ENCODE data around the gene VARS2.

Gene VARS2

DNA sequence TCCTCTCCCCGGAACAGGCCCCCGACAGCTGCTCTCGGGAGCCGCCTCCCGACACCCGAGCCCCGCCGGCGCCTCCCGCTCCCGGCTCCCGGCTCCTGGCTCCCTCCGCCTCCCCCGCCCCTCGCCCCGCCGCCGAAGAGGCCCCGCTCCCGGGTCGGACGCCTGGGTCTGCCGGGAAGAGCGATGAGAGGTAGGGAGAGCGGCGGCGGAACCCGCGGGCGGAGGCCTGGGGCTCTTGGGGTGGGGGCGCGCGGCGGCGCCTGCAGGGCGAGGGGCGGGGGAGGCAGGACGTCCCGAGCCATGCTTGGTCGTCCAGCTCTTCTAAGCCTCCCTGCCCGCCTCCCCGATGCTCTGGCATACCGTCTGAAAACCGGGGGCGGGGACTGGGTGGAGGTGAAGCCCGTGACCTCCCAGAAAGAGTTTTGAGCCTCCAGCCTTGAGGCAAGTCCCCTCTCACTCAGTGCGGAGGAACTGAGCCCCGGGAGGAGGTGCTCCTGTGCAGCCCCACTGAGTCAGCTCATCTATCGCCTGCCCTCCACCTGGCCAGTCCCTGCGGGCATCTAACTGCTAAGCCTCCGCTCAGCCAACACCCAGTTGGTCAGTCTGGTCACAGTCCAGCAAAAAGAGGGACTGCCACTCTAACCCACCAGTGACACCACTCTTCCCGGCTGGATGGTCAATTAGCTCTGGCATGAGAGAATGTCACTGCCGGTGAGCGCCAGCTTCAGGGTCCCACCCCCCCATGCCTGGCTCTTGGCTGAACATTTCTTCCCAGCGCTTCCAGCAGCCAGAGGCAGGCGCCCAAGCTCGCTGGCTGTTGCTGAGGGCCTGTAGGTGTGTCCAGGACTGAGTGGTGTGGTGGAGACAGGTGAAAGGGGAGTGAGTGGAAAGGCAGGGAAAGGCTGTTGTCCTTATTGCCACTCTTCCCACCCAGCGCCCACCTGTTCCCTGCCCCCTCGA lies 29.2 kb upstream of the VARS2 start:
- DNase-seq: no peak

DNA sequence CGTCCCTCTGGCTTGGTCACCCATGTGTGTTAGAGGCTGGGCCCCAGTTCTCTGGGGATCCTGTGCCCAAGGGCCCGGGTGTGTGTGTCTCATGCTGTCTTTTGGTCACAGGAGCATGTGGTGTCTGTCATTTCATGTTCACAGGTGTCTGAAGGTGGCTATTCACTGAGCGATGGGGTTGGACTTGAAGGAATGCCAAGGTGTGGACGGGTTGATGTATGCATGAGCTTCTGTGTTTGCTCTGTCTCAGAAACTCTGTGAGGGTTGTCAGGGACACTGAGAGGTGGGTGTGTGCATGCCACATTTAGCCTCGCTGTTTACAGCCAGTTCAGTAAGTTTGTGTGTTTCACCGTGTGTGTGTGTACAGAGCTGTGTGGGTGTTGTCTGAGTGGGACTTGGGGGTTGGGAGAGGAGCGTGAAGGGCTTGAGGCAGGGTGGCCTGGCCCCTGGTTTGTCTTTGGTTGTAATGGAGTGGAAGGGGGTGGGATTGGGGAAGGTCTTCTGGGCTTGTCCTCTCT lies 28.5 kb upstream of the VARS2 start:
- no peak for DNase-seq

DNA sequence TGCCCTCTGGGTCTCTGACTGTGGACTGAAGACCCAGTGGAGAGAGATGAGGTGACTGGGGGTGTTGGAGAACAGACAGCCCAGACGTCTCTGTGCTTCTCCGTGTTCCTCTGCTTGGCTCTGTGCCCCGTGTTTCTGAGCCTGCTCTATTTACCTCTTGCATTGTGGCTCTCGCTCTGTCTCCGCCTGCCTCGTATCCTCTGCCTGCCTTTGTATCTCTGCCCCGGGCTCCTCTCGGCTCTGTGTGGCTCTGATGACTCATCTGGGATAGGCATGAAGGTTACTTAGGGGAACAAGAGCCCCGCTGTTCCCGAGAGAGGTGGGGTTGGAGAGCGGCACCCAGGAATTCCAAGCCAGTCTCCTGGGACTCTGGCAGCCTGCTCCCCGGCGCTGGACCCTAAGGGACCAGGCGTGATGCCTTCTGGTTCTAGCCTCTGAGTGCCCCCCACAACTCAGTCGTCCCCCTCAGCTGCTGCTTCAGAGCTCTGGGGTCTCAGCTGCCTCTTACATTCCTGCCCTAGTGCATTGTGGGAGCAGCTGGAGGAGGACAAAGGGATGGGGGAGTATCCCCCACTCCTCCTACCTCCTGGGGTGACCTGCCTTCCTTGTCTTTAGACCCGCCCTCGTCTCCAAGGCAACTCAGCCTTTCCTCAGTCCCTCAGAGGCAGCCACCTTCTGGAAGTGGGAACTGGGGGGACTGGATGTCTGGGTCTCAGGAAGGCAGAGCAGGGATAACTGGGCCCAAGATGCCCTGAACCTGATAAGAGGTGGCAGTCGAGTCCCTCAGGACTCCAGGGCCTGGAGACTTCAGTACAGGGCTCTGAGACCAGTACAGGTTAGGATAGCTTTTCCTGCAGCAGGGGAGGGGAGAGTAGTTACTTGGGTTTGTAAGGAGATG lies 27.8 kb upstream of the VARS2 start:
- DNase-seq: no peak

DNA sequence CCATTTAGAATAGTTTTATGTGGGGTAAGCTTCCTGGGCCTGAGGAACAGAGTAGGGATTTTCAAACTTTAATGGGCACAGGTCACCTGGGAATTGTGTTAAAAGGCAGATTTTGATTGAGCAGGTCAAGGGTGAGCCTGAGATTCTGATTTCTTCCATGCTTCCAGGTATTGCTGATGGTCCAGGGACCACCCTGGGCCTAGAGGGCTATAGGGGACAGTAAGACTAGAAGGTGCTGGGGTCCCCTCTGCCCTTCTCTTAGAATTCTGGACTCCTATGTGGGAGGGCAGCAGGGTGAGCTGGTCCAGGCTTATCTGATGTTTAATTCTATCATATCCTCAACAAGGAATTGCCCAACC lies 27.2 kb upstream of the VARS2 start:
- no peak for DNase-seq

DNA sequence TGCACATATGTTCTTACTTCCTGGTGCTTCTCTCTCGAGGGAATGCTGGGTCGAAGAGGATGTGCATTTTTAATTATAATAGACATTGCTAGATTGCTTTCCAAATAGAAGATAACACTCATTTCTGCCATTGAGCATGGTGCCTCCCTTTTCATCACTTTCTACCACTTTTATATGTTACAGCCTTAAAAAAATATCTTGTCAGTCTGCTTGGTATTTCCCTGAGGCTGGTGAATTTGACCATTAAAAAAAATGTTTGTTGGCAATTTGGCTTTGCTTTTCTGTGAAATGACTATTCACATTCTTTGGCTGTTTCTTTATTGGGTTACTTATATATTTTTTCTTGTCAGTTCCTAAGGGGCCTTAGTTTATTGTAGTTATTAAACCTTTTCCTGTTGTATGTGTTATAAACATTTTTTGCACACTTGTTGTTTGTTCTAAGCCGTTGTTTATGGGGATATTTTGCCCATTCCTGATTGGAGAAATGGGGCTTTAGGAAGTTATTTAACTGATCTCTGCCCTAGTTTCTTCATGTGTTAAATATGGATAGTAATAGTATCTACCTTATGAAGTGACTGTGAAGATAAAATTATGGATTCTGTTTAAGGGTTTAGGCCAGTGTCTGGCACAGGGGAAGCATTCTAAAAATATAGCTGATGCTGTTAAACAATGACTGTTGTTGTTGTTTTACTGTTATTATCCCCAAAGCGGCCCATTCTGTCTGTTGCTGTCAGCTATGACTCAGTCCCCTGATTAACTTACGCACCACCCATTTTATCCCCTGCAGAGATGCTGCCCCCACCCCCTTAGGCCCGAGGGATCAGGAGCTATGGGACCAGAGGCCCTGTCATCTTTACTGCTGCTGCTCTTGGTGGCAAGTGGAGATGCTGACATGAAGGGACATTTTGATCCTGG lies 25.9 kb upstream of the VARS2 start:
- DNase-seq: no peak

DNA sequence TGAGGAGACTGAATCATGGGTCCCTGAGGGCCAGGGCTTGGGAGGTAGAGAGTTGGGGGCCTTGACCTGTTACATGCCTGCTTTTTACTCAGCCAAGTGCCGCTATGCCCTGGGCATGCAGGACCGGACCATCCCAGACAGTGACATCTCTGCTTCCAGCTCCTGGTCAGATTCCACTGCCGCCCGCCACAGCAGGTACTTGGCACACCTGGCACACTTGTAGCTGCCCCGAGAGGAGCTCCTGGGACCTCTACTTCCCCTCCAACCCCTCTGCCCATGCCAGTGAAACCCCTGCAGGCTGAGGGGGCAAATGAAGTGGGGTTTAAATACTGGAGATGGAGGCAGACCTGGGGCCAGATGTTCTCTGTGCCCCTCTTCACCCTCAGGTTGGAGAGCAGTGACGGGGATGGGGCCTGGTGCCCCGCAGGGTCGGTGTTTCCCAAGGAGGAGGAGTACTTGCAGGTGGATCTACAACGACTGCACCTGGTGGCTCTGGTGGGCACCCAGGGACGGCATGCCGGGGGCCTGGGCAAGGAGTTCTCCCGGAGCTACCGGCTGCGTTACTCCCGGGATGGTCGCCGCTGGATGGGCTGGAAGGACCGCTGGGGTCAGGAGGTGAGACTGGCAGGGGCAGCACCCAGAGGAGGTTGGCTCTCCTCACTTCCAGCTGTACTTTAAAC lies 25.1 kb upstream of the VARS2 start:
- DNase-seq: no peak

DNA sequence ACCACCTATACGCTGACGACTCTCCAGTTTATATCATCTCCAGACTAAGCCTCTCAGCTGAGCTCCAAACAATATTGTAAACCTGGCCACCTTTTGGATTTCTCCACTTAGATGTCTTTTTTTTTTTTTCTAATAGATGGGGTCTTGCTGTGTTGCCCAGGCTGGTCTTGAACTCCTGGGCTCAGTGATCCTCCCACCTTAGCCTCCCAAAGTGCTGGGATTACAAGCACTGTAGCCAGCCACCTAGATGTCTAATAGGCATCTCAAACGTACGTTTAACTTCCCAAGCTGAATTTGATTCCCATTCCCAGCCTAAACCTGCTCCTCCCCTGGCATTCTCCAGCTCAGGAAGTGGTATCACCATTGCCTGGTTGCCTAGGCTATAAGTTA lies 24.5 kb upstream of the VARS2 start:
- no peak for DNase-seq

DNA sequence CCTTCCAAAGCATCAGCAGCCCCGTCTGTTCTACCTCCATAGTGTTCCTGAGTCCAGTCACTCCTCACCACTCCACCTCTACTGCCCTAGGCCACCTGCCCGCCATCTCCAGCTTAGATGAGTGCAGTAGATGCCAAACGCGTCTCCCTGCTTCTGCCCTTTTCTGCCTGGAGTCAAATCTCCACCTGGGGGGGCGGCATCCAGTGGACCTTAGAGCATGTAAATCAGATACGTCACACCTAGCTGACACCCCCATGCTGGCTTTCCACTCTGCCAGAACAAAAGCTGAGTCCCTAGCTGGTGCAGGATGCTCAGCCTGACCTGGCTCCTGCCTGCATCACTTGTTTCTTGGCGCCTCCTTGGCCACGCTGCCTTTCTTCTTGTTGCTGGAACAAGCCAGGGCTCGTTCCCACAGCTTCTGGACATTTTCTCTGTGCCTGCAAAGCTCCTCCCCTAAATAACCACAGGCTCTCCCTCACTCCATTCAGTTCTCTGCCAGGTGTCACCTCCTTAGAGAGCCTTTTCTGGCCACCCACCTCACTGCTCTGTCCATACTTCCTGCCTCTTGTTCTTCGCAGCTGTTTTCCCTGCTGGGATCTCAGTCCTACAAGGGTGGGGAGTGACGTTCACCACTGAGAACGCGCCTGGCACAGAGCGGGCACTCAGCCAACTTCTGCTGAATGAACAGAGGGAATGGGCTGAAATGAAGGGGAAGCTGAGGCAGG lies 24.0 kb upstream of the VARS2 start:
- no peak for DNase-seq

DNA sequence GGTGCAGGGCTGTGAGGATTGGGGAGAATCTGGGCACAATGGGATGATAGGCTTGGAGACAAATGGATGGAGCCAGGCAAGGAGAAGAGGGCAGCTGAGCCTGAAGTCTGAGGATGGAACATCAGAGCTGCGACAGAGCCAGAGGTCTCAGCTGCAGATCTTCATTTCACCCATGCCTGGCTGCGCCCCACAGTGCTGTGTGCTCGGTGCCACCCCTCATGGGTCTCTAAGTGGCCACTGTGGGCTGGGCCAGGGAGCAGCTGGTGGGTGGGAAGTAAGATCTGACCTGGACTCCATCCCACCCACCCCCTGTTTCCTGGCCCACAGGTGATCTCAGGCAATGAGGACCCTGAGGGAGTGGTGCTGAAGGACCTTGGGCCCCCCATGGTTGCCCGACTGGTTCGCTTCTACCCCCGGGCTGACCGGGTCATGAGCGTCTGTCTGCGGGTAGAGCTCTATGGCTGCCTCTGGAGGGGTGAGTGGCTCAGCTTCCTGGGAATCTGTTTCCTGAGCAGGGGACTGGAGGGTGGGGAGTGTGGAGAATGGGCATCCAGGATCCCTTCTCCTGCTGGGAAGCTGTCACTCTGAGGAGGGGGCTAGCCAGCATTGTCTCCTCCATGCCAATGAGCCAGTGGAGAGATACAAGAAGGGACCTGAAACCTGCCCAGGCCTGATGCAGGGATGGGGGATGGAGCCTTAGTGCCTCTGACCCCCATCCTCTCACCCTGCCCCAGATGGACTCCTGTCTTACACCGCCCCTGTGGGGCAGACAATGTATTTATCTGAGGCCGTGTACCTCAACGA lies 23.2 kb upstream of the VARS2 start:
- no peak for DNase-seq

DNA sequence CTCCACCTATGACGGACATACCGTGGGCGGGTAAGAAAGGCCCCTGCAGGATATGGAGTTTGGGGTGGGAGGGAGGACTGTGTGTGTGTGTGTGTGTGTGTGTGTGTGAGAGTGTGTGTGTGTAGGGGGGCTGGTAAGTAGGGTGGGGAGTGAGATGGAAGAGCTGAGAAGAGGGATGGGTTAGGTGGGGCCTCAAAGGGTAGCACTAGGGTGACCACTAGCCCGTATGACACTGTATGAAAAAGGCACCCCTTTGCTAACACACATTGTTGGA lies 22.7 kb upstream of the VARS2 start:
- no peak for DNase-seq

DNA sequence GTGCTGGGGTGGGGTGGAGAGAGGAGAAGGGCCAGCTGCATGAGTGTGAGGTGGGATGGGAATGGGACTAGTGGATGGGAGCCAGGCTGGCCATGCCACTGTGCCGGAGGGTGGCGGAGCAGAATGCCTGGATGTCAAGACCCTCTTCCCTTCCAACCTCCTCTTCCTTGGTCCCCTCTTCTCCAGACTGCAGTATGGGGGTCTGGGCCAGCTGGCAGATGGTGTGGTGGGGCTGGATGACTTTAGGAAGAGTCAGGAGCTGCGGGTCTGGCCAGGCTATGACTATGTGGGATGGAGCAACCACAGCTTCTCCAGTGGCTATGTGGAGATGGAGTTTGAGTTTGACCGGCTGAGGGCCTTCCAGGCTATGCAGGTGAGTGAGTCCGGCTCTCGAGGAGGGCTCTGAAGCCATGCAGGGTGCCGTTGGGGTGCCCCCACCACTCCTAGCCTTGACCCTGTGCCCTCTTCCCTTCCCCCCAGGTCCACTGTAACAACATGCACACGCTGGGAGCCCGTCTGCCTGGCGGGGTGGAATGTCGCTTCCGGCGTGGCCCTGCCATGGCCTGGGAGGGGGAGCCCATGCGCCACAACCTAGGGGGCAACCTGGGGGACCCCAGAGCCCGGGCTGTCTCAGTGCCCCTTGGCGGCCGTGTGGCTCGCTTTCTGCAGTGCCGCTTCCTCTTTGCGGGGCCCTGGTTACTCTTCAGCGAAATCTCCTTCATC lies 22.1 kb upstream of the VARS2 start:
- DNase-seq: no peak

DNA sequence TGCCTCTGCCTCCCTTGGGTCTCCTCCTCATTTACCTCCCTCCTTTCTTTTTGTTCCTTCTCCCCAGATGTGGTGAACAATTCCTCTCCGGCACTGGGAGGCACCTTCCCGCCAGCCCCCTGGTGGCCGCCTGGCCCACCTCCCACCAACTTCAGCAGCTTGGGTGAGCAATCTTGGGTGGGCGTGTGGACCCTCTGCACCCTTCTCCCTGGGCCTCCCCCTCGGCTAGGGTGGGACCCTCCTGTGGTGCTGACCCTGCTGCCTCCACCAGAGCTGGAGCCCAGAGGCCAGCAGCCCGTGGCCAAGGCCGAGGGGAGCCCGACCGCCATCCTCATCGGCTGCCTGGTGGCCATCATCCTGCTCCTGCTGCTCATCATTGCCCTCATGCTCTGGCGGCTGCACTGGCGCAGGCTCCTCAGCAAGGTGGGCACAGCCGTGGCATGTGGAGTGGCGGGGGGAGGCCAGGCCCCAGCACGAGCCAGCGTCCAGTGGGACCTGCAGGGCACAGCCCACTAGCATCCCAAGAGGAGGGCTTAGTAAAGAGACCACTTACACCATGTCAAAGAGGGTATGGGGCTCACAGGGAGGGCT lies 20.9 kb upstream of the VARS2 start:
- DNase-seq: no peak

DNA sequence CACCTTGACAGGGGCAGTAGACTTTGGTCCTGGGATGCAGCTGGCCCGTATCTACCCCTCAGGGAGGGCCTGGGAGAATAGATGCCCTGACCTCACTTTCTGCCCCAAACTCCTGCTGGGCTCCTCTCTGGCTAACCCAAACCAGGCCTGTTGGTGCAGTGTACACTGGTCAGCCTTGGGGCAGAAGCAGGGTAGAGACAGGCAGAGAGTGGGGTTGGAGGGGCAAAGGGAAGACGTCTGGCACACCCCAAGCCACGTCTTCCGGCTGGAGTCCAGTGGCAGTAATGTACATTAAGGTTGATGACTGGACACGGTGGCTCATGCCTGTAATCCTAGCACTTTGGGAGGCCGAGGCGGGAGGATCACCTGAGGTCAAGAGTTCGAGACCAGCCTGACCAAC lies 20.4 kb upstream of the VARS2 start:
- DNase-seq: no peak

DNA sequence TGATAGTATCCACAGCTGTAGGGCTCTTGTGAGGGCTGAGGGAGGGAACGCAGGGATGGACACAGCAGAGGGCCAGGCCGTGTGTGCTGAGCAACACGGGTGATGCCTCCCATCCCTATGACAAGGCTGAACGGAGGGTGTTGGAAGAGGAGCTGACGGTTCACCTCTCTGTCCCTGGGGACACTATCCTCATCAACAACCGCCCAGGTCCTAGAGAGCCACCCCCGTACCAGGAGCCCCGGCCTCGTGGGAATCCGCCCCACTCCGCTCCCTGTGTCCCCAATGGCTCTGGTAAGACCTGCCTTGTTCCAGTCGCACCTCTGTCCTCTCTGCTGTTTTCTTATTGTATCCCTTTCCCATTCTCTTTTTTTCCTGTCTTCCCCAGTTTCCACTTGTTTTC lies 19.7 kb upstream of the VARS2 start:
- no peak for DNase-seq

DNA sequence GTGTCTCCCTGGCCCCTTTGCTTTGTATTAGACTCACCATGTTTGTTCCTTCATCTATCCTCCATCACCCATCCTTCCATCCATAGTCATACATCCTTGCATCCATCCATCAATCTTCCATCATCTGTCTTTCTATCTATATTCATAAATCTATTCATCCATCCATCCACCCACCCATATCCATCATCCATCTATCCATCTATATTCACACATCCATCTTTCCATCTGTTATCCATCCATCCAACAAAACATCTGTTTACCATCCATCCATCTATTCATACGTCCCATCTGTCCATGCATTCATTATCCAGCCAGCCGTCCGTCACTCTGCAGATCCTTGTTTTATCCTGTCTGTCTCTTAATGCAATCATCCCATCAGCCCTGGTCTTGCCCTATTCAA lies 19.1 kb upstream of the VARS2 start:
- no peak for DNase-seq

DNA sequence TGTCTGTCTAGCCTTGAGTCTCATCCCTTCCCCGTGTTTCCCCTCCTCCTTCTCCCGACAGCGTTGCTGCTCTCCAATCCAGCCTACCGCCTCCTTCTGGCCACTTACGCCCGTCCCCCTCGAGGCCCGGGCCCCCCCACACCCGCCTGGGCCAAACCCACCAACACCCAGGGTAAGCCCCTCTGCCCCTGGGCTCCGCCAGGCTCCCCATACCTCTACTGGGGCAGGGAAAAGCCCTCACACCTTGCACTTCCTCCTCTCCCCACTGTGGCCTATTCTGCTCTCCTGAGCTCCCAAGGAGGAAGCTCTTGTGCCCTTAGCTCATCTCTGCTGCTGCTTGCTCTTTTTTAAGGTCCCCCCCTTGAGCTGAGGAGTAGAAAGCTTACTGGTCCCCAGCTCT lies 18.7 kb upstream of the VARS2 start:
- no peak for DNase-seq

DNA sequence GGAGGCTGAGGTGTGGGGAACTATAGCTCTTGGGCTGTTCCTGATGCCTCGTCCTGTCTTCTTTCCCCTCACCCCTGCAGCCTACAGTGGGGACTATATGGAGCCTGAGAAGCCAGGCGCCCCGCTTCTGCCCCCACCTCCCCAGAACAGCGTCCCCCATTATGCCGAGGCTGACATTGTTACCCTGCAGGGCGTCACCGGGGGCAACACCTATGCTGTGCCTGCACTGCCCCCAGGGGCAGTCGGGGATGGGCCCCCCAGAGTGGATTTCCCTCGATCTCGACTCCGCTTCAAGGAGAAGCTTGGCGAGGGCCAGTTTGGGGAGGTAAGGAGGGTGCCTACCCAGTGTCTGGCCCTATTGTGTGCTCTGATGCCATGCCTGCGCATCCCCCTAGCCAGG lies 17.5 kb upstream of the VARS2 start:
- no peak for DNase-seq

DNA sequence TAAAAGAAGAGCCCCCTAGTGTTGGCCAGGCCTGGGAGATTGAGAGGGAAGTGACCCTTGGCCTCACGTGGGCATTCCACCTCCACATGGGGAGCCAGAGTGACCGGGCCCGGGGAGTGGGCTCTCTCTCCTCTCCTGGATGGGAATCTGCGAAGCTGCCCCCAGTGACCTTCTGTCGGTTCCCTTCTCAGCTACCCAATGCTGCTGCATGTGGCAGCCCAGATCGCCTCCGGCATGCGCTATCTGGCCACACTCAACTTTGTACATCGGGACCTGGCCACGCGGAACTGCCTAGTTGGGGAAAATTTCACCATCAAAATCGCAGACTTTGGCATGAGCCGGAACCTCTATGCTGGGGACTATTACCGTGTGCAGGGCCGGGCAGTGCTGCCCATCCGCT lies 16.2 kb upstream of the VARS2 start:
- no peak for DNase-seq

DNA sequence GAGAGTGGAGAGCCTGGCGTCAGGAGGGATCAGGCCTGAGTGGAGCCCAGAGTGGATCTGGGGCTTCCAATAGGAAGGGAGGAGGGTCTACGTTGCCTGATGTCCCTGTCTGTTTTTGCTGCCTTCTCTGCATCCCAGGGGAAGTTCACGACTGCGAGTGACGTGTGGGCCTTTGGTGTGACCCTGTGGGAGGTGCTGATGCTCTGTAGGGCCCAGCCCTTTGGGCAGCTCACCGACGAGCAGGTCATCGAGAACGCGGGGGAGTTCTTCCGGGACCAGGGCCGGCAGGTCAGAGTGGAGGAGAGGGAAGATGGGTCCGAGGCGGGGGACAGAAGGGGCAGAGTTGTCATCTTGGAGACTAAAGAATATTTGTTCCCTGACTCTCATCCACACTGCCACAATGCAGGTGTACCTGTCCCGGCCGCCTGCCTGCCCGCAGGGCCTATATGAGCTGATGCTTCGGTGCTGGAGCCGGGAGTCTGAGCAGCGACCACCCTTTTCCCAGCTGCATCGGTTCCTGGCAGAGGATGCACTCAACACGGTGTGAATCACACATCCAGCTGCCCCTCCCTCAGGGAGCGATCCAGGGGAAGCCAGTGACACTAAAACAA lies 15.2 kb upstream of the VARS2 start:
- no peak for DNase-seq

All from NCI-H510A (cell line).